Neural cell (in vitro differentiated cells): Measurements from ENCODE around the gene MYO7B. TPM values are rescaled to one million over a fixed set of nuclear protein-coding genes. Genes with fewer than 3 reads are reported as not detected.

ENCODE experiments used
- H2AFZ ChIP-seq: fragments of 200-600, 300-800 bp; sonication (generic), shearing (Covaris generic); 2 replicates; pipeline ENCODE4 v1.6.0; 2014; ENCODE audit warnings: low read depth, mild to moderate bottlenecking, antibody characterized with exemption, low read length, moderate library complexity
- H3F3A ChIP-seq: fragments of 200-600 bp; shearing (Covaris generic); 2 replicates; pipeline ENCODE4 v1.6.1; 2016; ENCODE audit warnings: mild to moderate bottlenecking, moderate library complexity, mixed read lengths, antibody characterized with exemption, low read length; ENCODE audit not compliant: insufficient read depth, poor library complexity, severe bottlenecking
- H3K27ac ChIP-seq: fragments of 200-600, 300-800 bp; sonication (generic), shearing (Covaris generic); 2 replicates; pipeline ENCODE4 v1.5.1; 2014; ENCODE audit warnings: mild to moderate bottlenecking, low read length, moderate library complexity
- H3K27me3 ChIP-seq: fragments of 300-800, 200-600 bp; sonication (generic), shearing (Covaris generic); 2 replicates; pipeline ENCODE4 v1.6.0; 2014; ENCODE audit warnings: mild to moderate bottlenecking, low read depth, low read length, moderate library complexity; ENCODE audit not compliant: insufficient read depth
- H3K36me3 ChIP-seq: fragments of 300-800, 200-600 bp; sonication (generic), shearing (Covaris generic); 2 replicates; pipeline ENCODE4 v1.5.1; 2014; ENCODE audit warnings: mild to moderate bottlenecking, antibody characterized with exemption, low read length, moderate library complexity; ENCODE audit not compliant: insufficient read depth
- H3K4me2 ChIP-seq: fragments of 300-800, 200-600 bp; sonication (generic), shearing (Covaris generic); 2 replicates; pipeline ENCODE4 v1.6.0; 2014; ENCODE audit warnings: mild to moderate bottlenecking, low read length
- H3K4me3 ChIP-seq: fragments of 300-800, 200-600 bp; sonication (generic), shearing (Covaris generic); 2 replicates; pipeline ENCODE4 v1.5.1; 2014; ENCODE audit warnings: mild to moderate bottlenecking, low read length, moderate library complexity
- H3K79me2 ChIP-seq: fragments of 200-600 bp; shearing (Covaris generic); replicated peaks from 2 replicates; pipeline ENCODE4 v1.6.0; 2014; ENCODE audit warnings: mild to moderate bottlenecking, low read length, moderate library complexity; ENCODE audit not compliant: insufficient read depth
- H3K9ac ChIP-seq: fragments of 300-800, 200-600 bp; sonication (generic), shearing (Covaris generic); 2 replicates; pipeline ENCODE4 v1.6.1; 2016; ENCODE audit warnings: mild to moderate bottlenecking, low read length, mixed read lengths
- H3K9me2 ChIP-seq: fragments of 200-600 bp; shearing (Covaris generic); 2 replicates; pipeline ENCODE4 v1.6.1; 2016; ENCODE audit warnings: mild to moderate bottlenecking, low read length, mixed read lengths; ENCODE audit not compliant: insufficient read depth
- H3K9me3 ChIP-seq: fragments of 200-600, 300-800 bp; sonication (generic), shearing (Covaris generic); 2 replicates; pipeline ENCODE4 v1.6.1; 2016; ENCODE audit warnings: mild to moderate bottlenecking, mixed run types, low read length, moderate library complexity, mixed read lengths
- H4K20me1 ChIP-seq: fragments of 200-600 bp; shearing (Covaris generic); 2 replicates; pipeline ENCODE4 v1.6.1; 2016; ENCODE audit warnings: mild to moderate bottlenecking, mixed run types; ENCODE audit not compliant: insufficient read depth
- EP300 ChIP-seq: fragments of 450-650 bp; conservative IDR thresholded peaks from 2 replicates; pipeline ENCODE4 v1.6.1; 2014; ENCODE audit warnings: antibody characterized with exemption, mild to moderate bottlenecking, moderate library complexity; ENCODE audit not compliant: poor library complexity, severe bottlenecking
- EZH2 ChIP-seq: fragments of 200-600, 300-800 bp; shearing (Covaris generic), sonication (generic); IDR thresholded peaks from 2 replicates; pipeline ENCODE4 v1.6.1; 2014; ENCODE audit warnings: antibody characterized with exemption, low read length, borderline replicate concordance, mild to moderate bottlenecking; ENCODE audit not compliant: insufficient read depth, poor library complexity, severe bottlenecking
- MXI1 ChIP-seq: fragments of 450-650 bp; conservative IDR thresholded peaks from 2 replicates; pipeline ENCODE4 v1.6.1; 2014; ENCODE audit warnings: antibody characterized with exemption, mild to moderate bottlenecking; ENCODE audit not compliant: poor library complexity, severe bottlenecking
- POLR2AphosphoS5 ChIP-seq: IDR thresholded peaks from 2 replicates; pipeline ENCODE4 v1.6.1; 2012
- RAD21 ChIP-seq: fragments of 450-650 bp; conservative IDR thresholded peaks from 2 replicates; pipeline ENCODE4 v1.6.1; 2014; ENCODE audit warnings: antibody characterized with exemption, mild to moderate bottlenecking, moderate library complexity
- SMC3 ChIP-seq: fragments of 450-650 bp; conservative IDR thresholded peaks from 2 replicates; pipeline ENCODE4 v1.6.1; 2014; ENCODE audit warnings: antibody characterized with exemption, mild to moderate bottlenecking, moderate library complexity; ENCODE audit not compliant: poor library complexity
- TAF1 ChIP-seq: IDR thresholded peaks from 2 replicates; pipeline ENCODE4 v1.6.1; 2012; ENCODE audit warnings: low read depth
- polyA plus RNA-seq: library from polyadenylated mRNA; depleted of rRNA; stranded (reverse); fragments of >200 nt; gene quantifications from 2 replicates; pipeline ENCODE4 v1.2.3, GENCODE V29; 2014
- TF ChIP-seq, protein P1 (sequence below): IDR thresholded peaks from 2 replicates; pipeline ENCODE4 v1.6.1; 2012; ENCODE audit warnings: borderline replicate concordance
- TF ChIP-seq, protein P2 (sequence below): fragments of 450-650 bp; IDR thresholded peaks from 2 replicates; pipeline ENCODE4 v1.5.1; 2014; ENCODE audit warnings: antibody characterized with exemption, mild to moderate bottlenecking, moderate library complexity; ENCODE audit not compliant: poor library complexity, severe bottlenecking

The MYO7B gene
- polyA plus RNA-seq, 1 donor from 2014 or later: 0.16 TPM

DNA sequence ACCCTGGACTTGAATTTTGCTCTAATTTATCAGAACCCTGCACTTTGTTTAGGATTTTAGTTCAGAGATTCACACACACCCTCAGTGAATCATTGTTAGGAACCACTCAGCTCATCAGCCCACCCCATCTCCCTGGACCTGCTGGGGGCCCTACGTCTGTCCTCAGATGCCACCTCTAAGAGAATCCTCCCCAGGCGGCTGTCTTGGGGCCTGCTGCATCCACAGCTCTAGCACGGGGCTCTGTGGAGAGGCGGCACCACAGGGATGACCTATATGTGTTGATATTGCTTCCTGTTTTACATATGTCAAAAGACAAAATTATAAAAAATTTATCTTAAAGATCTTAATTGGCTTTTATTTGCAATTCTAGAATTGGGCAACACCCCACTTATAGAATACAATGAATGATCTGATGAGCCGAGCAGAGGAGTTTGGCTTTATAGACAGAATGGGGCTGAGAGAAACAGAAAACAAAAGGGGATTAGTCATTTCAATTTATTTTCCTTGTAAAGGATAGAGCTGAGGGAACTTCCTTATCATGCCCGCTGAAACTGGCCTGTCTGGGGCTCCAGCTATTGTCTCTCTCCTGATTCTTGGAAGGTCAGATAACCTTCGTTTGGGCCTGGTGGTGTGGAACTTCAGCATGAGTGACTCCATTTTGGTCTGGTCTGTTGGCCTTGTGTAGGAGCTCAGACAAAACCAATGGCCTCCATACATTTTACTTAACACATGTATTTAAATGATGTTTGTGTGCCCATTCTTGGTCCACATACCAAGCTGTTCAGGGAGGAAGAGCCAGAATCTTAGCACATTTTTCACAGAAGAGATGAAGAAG lies 1.4 kb downstream of the MYO7B start:
- Histone ChIP-seq H3K4me3 (no peak overlapping the region), H3K9me3 (no peaks in the 10 kb centered on the region), H3F3A (no peaks in the 10 kb centered on the region), H2AFZ (no peak overlapping the region), H3K27me3 (no peaks in the 10 kb centered on the region), H3K4me2 (no peak overlapping the region), H4K20me1 (no peaks in the 10 kb centered on the region), H3K36me3 (no peaks in the 10 kb centered on the region), H3K27ac (no peak overlapping the region), H3K9ac (no peak overlapping the region), H3K79me2 (no peaks in the 10 kb centered on the region), H3K9me2 (no peaks in the 10 kb centered on the region)
- TF ChIP-seq POLR2AphosphoS5 (no peak), RAD21 (no peak), SMC3 (no peak), EZH2 (no peak), MXI1 (no peak), EP300 (no peak), TAF1 (no peak)
- TF ChIP-seq, protein P1, sequence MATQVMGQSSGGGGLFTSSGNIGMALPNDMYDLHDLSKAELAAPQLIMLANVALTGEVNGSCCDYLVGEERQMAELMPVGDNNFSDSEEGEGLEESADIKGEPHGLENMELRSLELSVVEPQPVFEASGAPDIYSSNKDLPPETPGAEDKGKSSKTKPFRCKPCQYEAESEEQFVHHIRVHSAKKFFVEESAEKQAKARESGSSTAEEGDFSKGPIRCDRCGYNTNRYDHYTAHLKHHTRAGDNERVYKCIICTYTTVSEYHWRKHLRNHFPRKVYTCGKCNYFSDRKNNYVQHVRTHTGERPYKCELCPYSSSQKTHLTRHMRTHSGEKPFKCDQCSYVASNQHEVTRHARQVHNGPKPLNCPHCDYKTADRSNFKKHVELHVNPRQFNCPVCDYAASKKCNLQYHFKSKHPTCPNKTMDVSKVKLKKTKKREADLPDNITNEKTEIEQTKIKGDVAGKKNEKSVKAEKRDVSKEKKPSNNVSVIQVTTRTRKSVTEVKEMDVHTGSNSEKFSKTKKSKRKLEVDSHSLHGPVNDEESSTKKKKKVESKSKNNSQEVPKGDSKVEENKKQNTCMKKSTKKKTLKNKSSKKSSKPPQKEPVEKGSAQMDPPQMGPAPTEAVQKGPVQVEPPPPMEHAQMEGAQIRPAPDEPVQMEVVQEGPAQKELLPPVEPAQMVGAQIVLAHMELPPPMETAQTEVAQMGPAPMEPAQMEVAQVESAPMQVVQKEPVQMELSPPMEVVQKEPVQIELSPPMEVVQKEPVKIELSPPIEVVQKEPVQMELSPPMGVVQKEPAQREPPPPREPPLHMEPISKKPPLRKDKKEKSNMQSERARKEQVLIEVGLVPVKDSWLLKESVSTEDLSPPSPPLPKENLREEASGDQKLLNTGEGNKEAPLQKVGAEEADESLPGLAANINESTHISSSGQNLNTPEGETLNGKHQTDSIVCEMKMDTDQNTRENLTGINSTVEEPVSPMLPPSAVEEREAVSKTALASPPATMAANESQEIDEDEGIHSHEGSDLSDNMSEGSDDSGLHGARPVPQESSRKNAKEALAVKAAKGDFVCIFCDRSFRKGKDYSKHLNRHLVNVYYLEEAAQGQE: no peak
- TF ChIP-seq, protein P2, sequence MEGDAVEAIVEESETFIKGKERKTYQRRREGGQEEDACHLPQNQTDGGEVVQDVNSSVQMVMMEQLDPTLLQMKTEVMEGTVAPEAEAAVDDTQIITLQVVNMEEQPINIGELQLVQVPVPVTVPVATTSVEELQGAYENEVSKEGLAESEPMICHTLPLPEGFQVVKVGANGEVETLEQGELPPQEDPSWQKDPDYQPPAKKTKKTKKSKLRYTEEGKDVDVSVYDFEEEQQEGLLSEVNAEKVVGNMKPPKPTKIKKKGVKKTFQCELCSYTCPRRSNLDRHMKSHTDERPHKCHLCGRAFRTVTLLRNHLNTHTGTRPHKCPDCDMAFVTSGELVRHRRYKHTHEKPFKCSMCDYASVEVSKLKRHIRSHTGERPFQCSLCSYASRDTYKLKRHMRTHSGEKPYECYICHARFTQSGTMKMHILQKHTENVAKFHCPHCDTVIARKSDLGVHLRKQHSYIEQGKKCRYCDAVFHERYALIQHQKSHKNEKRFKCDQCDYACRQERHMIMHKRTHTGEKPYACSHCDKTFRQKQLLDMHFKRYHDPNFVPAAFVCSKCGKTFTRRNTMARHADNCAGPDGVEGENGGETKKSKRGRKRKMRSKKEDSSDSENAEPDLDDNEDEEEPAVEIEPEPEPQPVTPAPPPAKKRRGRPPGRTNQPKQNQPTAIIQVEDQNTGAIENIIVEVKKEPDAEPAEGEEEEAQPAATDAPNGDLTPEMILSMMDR: no peak

DNA sequence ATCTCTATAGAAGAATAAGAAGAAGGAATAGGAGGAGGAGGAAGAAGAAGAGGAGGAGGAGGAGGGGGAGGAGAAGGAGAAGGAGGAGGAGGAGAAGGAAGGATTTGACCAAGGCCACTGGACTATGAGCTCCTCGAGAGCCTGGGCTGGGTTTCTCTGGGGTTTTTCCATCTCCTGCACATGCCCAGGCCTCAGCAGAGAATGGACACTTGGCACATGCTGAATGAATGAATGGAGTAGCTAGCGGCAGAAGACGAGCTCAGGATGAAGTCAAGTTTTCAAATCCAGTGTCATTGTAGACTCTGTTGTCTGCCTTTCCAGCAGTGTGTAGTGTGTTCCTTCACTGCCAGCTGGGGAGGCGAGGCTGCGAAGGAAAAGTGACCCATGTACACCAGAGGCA lies 2.2 kb downstream of the MYO7B start:
- H3K9me2 ChIP-seq: no peaks in the 10 kb centered on the region
- H3K36me3 ChIP-seq: no peaks in the 10 kb centered on the region
- no peak overlapping the region for H3K9ac ChIP-seq
- H2AFZ ChIP-seq: no peak overlapping the region
- TF ChIP-seq, protein P2: no peak
- no peak for TF ChIP-seq EP300
- no peak for TF ChIP-seq MXI1
- TF ChIP-seq POLR2AphosphoS5: no peak
- no peak for TF ChIP-seq EZH2
- TF ChIP-seq, protein P1: no peak
- no peak for TF ChIP-seq SMC3
- no peak for TF ChIP-seq TAF1
- no peak for TF ChIP-seq RAD21
- no peak overlapping the region for H3K27ac ChIP-seq
- no peak overlapping the region for H3K4me3 ChIP-seq
- no peak overlapping the region for H3K4me2 ChIP-seq
- H4K20me1 ChIP-seq: no peaks in the 10 kb centered on the region
- no peaks in the 10 kb centered on the region for H3K27me3 ChIP-seq
- H3F3A ChIP-seq: no peaks in the 10 kb centered on the region
- no peaks in the 10 kb centered on the region for H3K9me3 ChIP-seq
- no peaks in the 10 kb centered on the region for H3K79me2 ChIP-seq
